DMS 273 (cell line): ENCODE results near the gene NHLRC4.
A peak's percentile ranks its signal among the peaks of the same experiment; 100 is the strongest.

ENCODE experiments used
- DNase-seq: peaks from one replicate; lab custom pipeline; 2025; ENCODE audit not compliant: unreplicated experiment; lab: John Stamatoyannopoulos, UW

The NHLRC4 gene

GRCh38 chr16:530111-530817, 36.5 kb upstream of the NHLRC4 start:
- DNase-seq = no peak

- DNase-seq = no peak
These were observed 35.2 kb upstream of the NHLRC4 start for GRCh38 chr16:531494-532125.

- peak; percentile 34 for DNase-seq
These were observed 33.2 kb upstream of the NHLRC4 start for GRCh38 chr16:533391-534123.

- DNase-seq = no peak
These were observed 32.7 kb upstream of the NHLRC4 start for GRCh38 chr16:534135-534534.

GRCh38 chr16:534856-535445, 31.9 kb upstream of the NHLRC4 start:
- no peak for DNase-seq

- no peak for DNase-seq
These were observed 31.1 kb upstream of the NHLRC4 start for GRCh38 chr16:535446-536405.

- DNase-seq = no peak
These were observed 30.1 kb upstream of the NHLRC4 start for GRCh38 chr16:536746-537145.

GRCh38 chr16:537415-538335, 29.1 kb upstream of the NHLRC4 start:
- DNase-seq = no peak

- DNase-seq = no peak
These were observed 26.8 kb upstream of the NHLRC4 start for GRCh38 chr16:539901-540530.

GRCh38 chr16:540645-541340, 26.0 kb upstream of the NHLRC4 start:
- DNase-seq = no peak

GRCh38 chr16:543301-544164, 23.3 kb upstream of the NHLRC4 start:
- DNase-seq = no peak

GRCh38 chr16:544517-544916, 22.3 kb upstream of the NHLRC4 start:
- no peak for DNase-seq

GRCh38 chr16:546909-547770, 19.7 kb upstream of the NHLRC4 start:
- no peak for DNase-seq

- DNase-seq = no peak
These were observed 18.2 kb upstream of the NHLRC4 start for GRCh38 chr16:548586-548985.

GRCh38 chr16:549544-550263, 17.1 kb upstream of the NHLRC4 start:
- no peak for DNase-seq

GRCh38 chr16:551210-551609, 15.6 kb upstream of the NHLRC4 start:
- DNase-seq = no peak
